ENCODE measurements around the gene KCNS1.
"Not testable (repeated sequence)": the region's sequence is repeated elsewhere in the genome, so short reads cannot be mapped to it uniquely, and the experiment has no call there.

The KCNS1 gene

GRCh38 chr20:45072066-45072465 is 28.9 kb downstream of the KCNS1 start:
- no peak for DNase-seq

- no peak for DNase-seq
Observed at GRCh38 chr20:45070932-45071632, 29.8 kb downstream of the KCNS1 start.

DNA sequence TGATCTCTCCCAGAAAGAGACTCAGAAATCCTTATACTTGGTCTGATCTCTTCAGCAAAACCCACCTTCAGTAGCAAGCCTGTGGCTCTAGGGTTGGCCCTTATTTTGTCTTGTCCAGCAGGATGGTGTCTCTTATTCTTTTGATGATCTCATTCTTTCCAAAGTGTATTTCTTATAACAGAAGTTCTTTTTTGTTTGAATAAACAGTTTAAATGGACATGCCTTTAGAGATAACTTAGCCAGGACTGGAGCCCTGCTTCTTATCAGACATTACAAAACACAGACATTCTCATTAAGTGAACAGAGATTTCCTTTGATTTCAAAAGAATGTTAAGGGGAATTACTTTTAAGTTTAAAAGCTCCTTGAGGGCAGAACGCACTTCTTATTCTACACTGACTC is 31.7 kb downstream of the KCNS1 start:
- no peak for DNase-seq

DNA sequence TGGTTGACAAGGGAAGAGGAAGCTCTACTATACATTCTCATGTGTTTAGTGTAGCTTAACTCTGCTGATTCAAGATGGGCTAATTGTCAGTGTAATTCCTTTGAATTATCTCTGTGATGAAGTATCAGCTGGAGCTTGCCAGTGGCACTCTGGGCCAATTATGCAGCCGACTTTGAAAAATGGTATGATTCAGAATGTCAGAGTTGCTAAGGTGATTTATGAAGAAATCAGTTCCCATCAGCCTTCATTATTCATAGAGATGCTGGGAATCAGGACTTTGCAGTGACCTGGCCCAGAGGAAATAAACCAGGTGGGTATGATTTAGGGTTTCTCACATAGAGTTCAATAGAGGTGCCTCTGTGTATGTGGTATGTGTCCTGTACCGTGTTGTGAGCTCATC is 33.4 kb downstream of the KCNS1 start:
- no peak for DNase-seq

DNA sequence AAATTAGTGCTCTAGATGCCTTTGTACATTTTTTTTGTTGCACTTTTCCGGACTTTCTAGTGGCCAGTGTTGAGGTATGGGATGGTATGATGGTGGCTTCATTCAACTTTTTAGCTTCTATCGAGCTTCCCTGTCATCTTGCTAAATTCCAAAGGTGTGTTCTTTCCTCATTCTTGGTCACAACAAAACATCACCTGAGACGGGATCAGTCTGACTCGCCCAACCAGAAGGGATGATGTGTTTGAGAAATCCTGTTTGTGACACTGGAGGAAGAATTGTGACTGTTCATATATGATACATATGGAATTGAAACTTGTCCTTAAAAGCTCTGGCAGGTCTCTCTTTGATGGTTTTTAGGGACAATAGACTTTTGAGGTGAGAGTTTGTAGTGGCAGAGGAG is 33.8 kb downstream of the KCNS1 start:
- no peak for DNase-seq

GRCh38 chr20:45066372-45066771 is 34.6 kb downstream of the KCNS1 start:
- DNase-seq = no peak

GRCh38 chr20:45064812-45065211 is 36.1 kb downstream of the KCNS1 start:
- DNase-seq = no peak

- not testable (repeated sequence) for DNase-seq
Observed at GRCh38 chr20:45063107-45063506, 37.8 kb downstream of the KCNS1 start.

GRCh38 chr20:45061244-45061643 is 39.7 kb downstream of the KCNS1 start:
- no peak for DNase-seq

- DNase-seq = peak in 1 of 2 experiments; percentile 21
Observed at GRCh38 chr20:45060294-45060693, 40.6 kb downstream of the KCNS1 start.

- DNase-seq = no peak
Observed at GRCh38 chr20:45059022-45059728, 41.8 kb downstream of the KCNS1 start.

DNA sequence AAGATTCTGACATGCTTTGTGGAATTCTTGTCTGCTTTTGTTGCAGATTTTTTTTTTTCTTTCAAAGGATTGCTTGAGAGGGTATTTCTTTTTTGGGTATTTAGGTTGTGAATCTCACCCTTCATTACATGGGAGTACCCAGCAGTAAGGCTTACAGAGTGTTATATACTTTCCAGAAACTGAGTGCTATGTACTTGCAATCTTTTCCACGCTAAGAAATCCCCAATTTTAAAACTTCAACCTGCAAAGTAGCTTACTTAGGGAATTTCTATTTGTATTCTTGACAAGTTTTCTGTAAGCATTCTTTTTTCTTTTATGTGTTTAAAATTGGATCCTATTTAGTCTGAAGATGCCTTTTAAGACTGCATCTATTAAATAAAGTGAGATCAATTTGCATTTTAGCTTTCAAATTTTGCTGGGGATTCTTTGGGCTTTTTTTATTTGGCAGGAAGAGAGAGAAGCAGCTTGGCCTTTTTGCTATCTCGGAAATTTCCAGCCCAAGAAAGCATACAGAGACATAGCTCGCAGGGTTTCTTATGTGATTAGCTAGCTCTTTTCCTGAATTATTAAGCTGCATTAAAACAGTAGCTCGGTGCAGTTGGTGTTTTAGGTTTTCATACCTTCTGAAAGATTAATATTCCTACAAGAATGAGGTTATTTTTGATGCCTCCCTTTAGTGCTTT is 42.6 kb downstream of the KCNS1 start:
- DNase-seq = no peak

DNA sequence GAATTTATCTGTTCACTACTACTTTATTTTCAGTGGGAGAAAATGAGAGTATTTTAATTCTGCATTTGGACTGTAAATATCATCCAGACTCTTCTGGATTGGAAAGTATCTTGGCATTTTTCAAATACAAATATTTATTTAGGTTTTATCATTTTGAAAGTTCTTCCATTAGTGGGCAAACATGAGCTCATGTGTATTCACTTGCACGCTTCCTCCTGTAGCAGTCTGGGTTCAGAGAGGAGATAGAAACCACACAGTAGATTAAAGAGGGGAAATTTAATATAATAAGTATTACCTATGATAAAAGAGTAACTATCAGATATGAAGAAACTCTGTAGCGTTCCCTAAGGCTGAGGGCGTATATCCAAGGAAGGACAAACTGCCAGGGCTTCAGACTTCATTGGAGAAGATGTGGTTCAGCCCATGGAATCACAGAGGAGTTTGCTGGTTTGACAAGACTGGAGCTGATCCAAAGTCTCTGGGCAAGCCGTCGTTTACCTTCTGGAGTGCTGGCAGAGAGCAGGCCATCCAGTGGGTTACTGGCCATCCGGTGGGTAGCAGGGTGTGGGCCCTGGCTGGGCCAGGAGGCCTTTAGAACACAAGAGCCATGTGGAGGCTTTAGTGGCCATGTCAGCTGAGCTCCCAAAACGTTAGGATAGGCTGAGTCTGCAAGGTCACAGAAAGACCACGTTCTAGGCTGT is 44.3 kb downstream of the KCNS1 start:
- no peak for DNase-seq

GRCh38 chr20:45055056-45055455 is 45.9 kb downstream of the KCNS1 start:
- no peak for DNase-seq

DNA sequence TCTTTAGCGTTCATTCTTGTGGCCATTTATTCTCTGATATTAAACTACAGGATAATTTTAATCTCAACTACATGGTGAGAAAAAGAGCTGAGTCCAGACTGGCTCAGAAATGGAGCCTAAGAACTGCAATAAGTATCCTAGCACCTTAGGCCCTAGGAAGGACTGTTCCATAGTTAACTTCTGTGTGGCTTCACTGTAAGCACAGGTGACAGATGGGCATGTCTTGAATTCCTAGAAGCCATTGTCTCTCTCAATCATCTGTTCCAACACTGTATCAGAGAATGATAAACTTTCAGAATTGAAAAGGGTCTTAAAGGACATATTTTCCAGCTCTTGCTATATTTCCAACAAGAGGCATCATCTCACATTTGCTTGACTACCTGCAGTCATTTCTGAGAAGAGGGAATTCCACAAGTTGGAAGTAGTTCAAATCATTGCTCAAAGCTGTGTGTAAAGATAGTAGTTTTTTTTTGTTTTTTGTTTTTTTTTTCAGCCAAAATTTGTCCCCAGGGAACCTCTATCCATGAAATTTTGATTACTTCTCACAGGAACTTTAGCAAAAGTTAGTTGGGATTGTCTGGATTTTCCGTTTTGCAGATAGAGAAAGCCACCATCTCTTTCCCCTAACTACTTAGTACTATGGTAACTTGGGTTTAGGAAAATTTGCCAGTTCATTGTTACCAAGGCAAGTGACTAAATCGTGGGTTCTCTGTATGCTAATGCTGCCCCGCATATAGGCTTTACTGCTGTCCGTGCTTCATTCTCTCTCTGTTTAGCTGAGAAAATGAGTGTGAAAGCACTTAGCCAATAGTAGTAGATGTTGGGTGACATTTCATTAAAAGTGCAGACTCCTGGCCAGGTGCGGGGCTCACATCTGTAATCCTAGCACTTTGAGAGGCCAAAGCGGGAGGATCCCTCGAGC is 47.2 kb downstream of the KCNS1 start:
- peak in 1 of 2 experiments; percentile 5 for DNase-seq

DNA sequence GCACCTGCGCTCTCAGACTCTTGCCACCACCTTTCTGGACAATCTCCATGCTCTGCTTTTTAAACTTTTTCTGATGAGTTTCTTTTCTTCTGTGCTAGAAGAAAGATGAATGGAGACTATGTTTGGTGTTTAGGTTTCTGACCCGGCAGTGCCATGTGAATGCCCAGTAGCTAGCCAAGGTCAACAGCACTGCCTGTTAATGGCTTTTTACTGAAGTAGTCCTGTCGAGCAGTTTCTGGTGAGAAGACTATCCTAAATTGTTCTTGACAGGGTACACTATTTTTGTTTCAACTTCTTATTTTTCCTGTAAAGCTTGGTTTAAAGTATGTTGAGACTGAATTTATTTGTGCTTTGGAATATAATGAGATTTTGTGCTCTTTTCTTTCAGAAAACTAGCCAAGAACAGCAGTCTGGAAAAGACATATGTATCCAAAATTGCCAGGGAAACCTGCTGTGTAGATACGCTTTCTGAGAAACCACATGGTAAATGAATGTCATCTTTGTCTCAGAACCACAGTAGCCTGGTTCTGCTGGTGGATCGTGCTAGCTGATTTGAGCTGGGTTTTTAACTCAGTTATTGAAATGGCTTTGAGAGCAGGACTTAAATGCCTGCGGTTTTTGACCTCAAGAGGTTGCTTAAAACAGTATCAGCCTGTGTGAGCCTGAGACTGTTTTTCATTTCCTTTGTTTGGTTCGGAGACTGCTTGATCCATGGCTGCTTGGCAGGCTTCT is 48.1 kb downstream of the KCNS1 start:
- DNase-seq = no peak

GRCh38 chr20:45051204-45052060 is 49.5 kb downstream of the KCNS1 start:
- no peak for DNase-seq

GRCh38 chr20:45049904-45050471 is 50.9 kb downstream of the KCNS1 start:
- no peak for DNase-seq

- no peak for DNase-seq
Observed at GRCh38 chr20:45049438-45049837, 51.5 kb downstream of the KCNS1 start.

GRCh38 chr20:45047581-45048119 is 53.3 kb downstream of the KCNS1 start:
- no peak for DNase-seq
